ENCODE data around the gene KRTAP9-7.
"Not testable (repeated sequence)": the region's sequence is repeated elsewhere in the genome, so short reads cannot be mapped to it uniquely, and the experiment has no call there.

The KRTAP9-7 gene

GRCh38 chr17:41275648-41276190, at the start of gene KRTAP9-7:
TSS of gene KRTAP9-7 (plus strand) at chr17:41275698. CDS start at chr17:41275698, 0 bp downstream.
- DNase-seq (ENCODE audit: low read depth in 2 of 2), result not testable (repeated sequence)

GRCh38 chr17:41226051-41226450, 49.4 kb upstream of the KRTAP9-7 start:
- DNase-seq (ENCODE audit: low read depth in 2 of 2), result no peak

GRCh38 chr17:41226598-41227095, 48.9 kb upstream of the KRTAP9-7 start, which contains the start of gene KRTAP9-2:
TSS of gene KRTAP9-2 (plus strand) at chr17:41226648. CDS start at chr17:41226655, 7 bp downstream.
- DNase-seq (ENCODE audit: low read depth in 2 of 2), result not testable (repeated sequence)

GRCh38 chr17:41230094-41230493, 45.4 kb upstream of the KRTAP9-7 start:
- no peak for DNase-seq (ENCODE audit: low read depth in 2 of 2)

GRCh38 chr17:41231731-41232130, 43.8 kb upstream of the KRTAP9-7 start:
- DNase-seq (ENCODE audit: low read depth in 2 of 2), result no peak

GRCh38 chr17:41232399-41233105, 42.9 kb upstream of the KRTAP9-7 start, which contains the start of gene KRTAP9-3:
TSS of gene KRTAP9-3 (plus strand) at chr17:41232449. CDS start at chr17:41232502, 53 bp downstream.
- not testable (repeated sequence) for DNase-seq (ENCODE audit: low read depth in 2 of 2)

- DNase-seq (ENCODE audit: low read depth in 2 of 2), result not testable (repeated sequence)
Measured at GRCh38 chr17:41237116-41237515, 38.4 kb upstream of the KRTAP9-7 start.

- DNase-seq (ENCODE audit: low read depth in 2 of 2), result not testable (repeated sequence)
Measured at GRCh38 chr17:41237949-41238437, 37.5 kb upstream of the KRTAP9-7 start, which contains the start of gene KRTAP9-8. TSS of gene KRTAP9-8 (plus strand) at chr17:41237999. CDS start at chr17:41238052, 53 bp downstream.

GRCh38 chr17:41246995-41247787, 28.3 kb upstream of the KRTAP9-7 start:
- not testable (repeated sequence) for DNase-seq (ENCODE audit: low read depth in 2 of 2)

- DNase-seq (ENCODE audit: low read depth in 2 of 2), result not testable (repeated sequence)
Measured at GRCh38 chr17:41249637-41250240, 25.8 kb upstream of the KRTAP9-7 start, which contains the start of gene KRTAP9-4. TSS of gene KRTAP9-4 (plus strand) at chr17:41249687. CDS start at chr17:41249721, 34 bp downstream.

- DNase-seq (ENCODE audit: low read depth in 2 of 2), result no peak
Measured at GRCh38 chr17:41251261-41251660, 24.2 kb upstream of the KRTAP9-7 start.

- DNase-seq (ENCODE audit: low read depth in 2 of 2), result no peak
Measured at GRCh38 chr17:41254861-41255260, 20.6 kb upstream of the KRTAP9-7 start.

GRCh38 chr17:41255381-41256290, 19.9 kb upstream of the KRTAP9-7 start, which contains the start of gene KRTAP9-9:
TSS of gene KRTAP9-9 (plus strand) at chr17:41255384.
- DNase-seq (ENCODE audit: low read depth in 2 of 2), result not testable (repeated sequence)

GRCh38 chr17:41256291-41256685, 19.2 kb upstream of the KRTAP9-7 start:
- DNase-seq (ENCODE audit: low read depth in 2 of 2), result no peak

GRCh38 chr17:41258406-41258805, 17.1 kb upstream of the KRTAP9-7 start:
- no peak for DNase-seq (ENCODE audit: low read depth in 2 of 2)

GRCh38 chr17:41263212-41263611, 12.3 kb upstream of the KRTAP9-7 start:
- DNase-seq (ENCODE audit: low read depth in 2 of 2), result no peak

- no peak for DNase-seq (ENCODE audit: low read depth in 2 of 2)
Measured at GRCh38 chr17:41264599-41264998, 10.9 kb upstream of the KRTAP9-7 start.

- DNase-seq (ENCODE audit: low read depth in 2 of 2), result no peak
Measured at GRCh38 chr17:41265078-41265477, 10.4 kb upstream of the KRTAP9-7 start, which contains the start of gene KRTAP9-6. TSS of gene KRTAP9-6 (plus strand) at chr17:41265378. CDS start at chr17:41265378, 0 bp downstream.

- DNase-seq (ENCODE audit: low read depth in 2 of 2), result no peak
Measured at GRCh38 chr17:41267711-41268110, 7.8 kb upstream of the KRTAP9-7 start.

GRCh38 chr17:41271323-41271722, 4.2 kb upstream of the KRTAP9-7 start:
- DNase-seq (ENCODE audit: low read depth in 2 of 2), result not testable (repeated sequence)

Data from stimulated activated CD4-positive, alpha-beta T cell treated with anti-CD3 and anti-CD28 coated beads, Interleukin-1b, Interleukin-23, amount 100 ng/mL, for 1 hour (primary cell).